Measurements from ENCODE around the gene SGPL1. TPM values are rescaled to one million over a fixed set of nuclear protein-coding genes. Genes with fewer than 3 reads are reported as not detected.

Gene SGPL1
- total and polyA plus RNA-seq, 12 donors, result 3.7 to 20.3 (median 12.6) TPM

- Histone ChIP-seq H3K4me1 (peaks cover 0 to 8% (median 0%) of the 10 kb centered on the region in 9 donors), H3K4me3 (no peak overlapping the region), H3K9me3 (no peaks in the 10 kb centered on the region), H3K27me3 (no peaks in the 10 kb centered on the region), H3K27ac (no peak overlapping the region), H3K36me3 (no peaks in the 10 kb centered on the region)
- whole genome bisulfite sequencing, 2 donors, result 95 to 100% methylated on average over 3 of the region's 3 CpGs
- no peak for DNase-seq
- peak in 2 of 8 donors; percentile 20 to 49 for ATAC-seq
- intact Hi-C loops (cut with DNase I), result no loop called here
- TF ChIP-seq CTCF (IDR thresholded peaks at IDR 0.05), result no peak
These were observed 10.0 kb upstream of the SGPL1 start for GRCh38 chr10:70805619-70806215.

- DNase-seq (no peak), ATAC-seq (no peak)
- TF ChIP-seq CTCF (IDR thresholded peaks at IDR 0.05), result no peak
- Histone ChIP-seq H3K27ac (no peak overlapping the region), H3K9me3 (no peaks in the 10 kb centered on the region), H3K27me3 (no peaks in the 10 kb centered on the region), H3K4me1 (peaks cover 0 to 8% (median 0%) of the 10 kb centered on the region in 9 donors), H3K4me3 (no peak overlapping the region), H3K36me3 (no peaks in the 10 kb centered on the region)
- intact Hi-C loops (cut with DNase I), result no loop called here
- 94 to 100% methylated on average over 1 of the region's 1 CpG for WGBS, 2 donors
These were observed 8.9 kb upstream of the SGPL1 start for GRCh38 chr10:70806841-70807240.

GRCh38 chr10:70807556-70807955 lies 8.2 kb upstream of the SGPL1 start:
- no peaks in the 10 kb centered on the region for H3K27me3 ChIP-seq
- peaks cover 0 to 8% (median 0%) of the 10 kb centered on the region in 9 donors for H3K4me1 ChIP-seq
- ATAC-seq, result no peak
- no peak for DNase-seq
- H3K36me3 ChIP-seq, result no peaks in the 10 kb centered on the region
- no peak overlapping the region for H3K4me3 ChIP-seq
- no peak overlapping the region for H3K27ac ChIP-seq
- 89% methylated on average over 3 of the region's 3 CpGs for WGBS, 2 donors
- intact Hi-C loops (cut with DNase I), result no loop called here
- H3K9me3 ChIP-seq, result no peaks in the 10 kb centered on the region
- no peak for TF ChIP-seq CTCF (IDR thresholded peaks at IDR 0.05)

- 65 to 73% methylated on average over 6 of the region's 6 CpGs for WGBS, 2 donors
- DNase-seq, result no peak
- H3K4me3 ChIP-seq, result no peak overlapping the region
- H3K9me3 ChIP-seq, result no peaks in the 10 kb centered on the region
- TF ChIP-seq CTCF (IDR thresholded peaks at IDR 0.05), result no peak
- ATAC-seq, result peak in 5 of 8 donors; percentile 29 to 49 (median 40)
- no peaks in the 10 kb centered on the region for H3K27me3 ChIP-seq
- intact Hi-C loops (cut with DNase I), result no loop called here
- H3K27ac ChIP-seq, result no peak overlapping the region
- peaks cover 0 to 8% (median 0%) of the 10 kb centered on the region in 9 donors for H3K4me1 ChIP-seq
- H3K36me3 ChIP-seq, result no peaks in the 10 kb centered on the region
These were observed 6.6 kb upstream of the SGPL1 start for GRCh38 chr10:70809011-70809611.

All from heart right ventricle (tissue), 16 donors.